Stromal cell of bone marrow (primary cell): ENCODE measurements around the gene PPP1R12C.
"Not testable (repeated sequence)": the region's sequence is repeated elsewhere in the genome, so short reads cannot be mapped to it uniquely, and the experiment has no call there.

Experiments
- DNase-seq: peaks from one replicate; pipeline ENCODE4 v3.0.0-alpha.2; 2012; ENCODE audit warnings: low read depth

The PPP1R12C gene

GRCh38 chr19:55116859-55117662 is at the start of gene PPP1R12C:
Gene PPP1R12C (minus strand): TSS chr19:55117637. CDS start chr19:55117543, 94 bp downstream.
- no peak for DNase-seq

GRCh38 chr19:55166530-55167268 is 49.3 kb upstream of the PPP1R12C start, which contains the start of gene DNAAF3:
Gene DNAAF3 (minus strand): TSS chr19:55166613. CDS start chr19:55166413, 200 bp downstream.
- DNase-seq, result peak; percentile 97

- DNase-seq, result peak; percentile 63
These were observed 48.6 kb upstream of the PPP1R12C start for GRCh38 chr19:55165952-55166529.

DNA sequence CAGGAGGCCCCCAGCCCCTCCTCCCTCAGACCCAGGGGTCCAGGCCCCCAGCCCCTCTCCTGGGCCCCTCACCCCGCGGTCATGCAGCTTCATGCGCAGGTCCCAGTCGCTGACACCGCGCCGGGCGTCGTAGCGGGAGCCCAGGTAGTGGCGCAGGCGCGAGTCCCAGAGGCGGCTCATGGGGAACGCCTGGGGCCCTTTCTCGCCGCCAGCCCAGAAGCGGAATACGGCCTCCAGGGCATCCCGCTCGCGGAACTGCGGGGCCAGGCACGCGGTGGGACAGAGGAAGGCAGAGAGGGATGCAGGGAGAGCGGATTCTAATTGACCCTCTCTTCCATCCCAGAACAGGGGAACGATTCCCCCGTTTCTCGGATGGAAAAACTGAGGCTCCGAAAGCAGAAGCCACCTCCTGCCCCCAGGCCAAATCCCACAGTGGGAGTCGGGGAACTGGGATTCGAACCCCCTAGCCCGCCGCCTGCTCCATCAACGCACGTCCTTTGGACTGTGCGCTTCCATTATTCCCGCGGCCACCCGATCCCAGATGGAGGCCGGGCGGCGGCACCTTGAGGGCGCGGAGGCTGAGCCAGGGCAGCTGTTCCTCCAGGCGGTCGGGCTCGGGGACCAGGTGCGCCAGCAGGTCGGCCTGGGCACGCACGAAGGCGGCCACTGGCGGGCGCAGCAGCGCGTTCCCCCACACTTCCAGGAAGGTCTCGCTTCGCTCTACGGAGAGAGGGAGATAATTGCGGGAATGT is 44.3 kb upstream of the PPP1R12C start:
- DNase-seq, result no peak

DNA sequence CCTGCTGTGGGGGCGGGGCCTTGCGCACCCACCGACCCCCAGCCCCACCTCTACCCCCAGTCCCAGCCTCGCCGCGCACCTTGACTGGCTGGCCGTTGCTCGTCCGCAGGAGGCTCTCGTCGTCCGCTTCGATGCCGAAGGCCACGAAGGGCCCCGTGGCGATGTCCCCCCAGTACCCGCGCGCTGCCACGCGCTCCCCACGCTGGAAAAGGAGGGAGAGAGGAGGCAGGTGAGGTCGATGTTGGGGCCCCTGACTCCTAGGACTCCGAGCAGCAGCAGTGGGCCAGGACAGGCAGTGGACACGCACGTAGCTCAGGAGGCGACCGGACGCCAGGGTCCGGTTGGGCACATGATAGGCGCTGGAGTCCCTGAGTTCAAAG is 43.5 kb upstream of the PPP1R12C start:
- no peak for DNase-seq

- DNase-seq, result peak; percentile 59
These were observed 42.9 kb upstream of the PPP1R12C start for GRCh38 chr19:55160128-55160985.

- no peak for DNase-seq
These were observed 41.7 kb upstream of the PPP1R12C start for GRCh38 chr19:55158848-55159749.

GRCh38 chr19:55158423-55158822 is 41.0 kb upstream of the PPP1R12C start:
- no peak for DNase-seq

DNA sequence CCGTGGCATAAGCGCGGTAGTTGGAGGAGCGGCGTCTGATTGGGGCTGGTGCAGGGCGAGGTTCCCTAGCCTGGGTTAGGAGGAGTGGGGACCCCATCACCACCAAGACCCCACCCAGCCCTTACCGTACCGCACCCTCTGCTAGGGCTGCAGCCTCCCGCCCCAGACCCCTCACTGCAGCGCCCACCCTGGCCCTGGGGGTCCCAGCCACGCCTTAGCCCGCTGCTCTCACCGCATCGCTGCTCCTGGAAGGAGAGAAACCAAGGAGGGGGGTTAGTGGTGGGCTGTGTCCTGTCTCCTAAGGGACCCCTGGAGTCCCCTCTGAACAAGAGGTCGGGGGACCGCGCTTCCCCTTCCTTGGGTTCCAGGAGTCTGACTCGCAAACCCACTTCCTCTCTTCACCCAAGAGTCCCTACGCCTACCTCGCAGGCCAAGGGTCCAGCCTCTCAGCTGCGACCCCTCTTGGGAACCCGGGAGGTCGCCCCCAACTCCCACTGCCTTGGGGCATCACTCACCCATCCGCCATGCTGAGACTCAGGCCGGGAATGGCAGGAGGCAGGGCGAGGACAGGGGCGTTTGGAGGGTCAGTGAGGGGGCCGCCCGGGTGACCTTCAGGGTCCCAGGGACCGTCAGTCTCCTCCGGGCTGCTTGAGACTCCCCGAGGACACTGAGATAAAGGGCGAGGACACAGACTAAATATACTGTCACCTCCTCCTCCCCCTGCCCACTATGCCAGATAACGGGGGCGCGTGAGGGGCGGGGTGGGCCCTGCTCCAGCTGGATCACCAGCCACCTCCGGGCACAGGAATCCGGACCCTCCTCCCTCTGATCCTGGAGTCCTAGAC is 39.8 kb upstream of the PPP1R12C start, which contains the start of gene TNNI3:
TSS of gene TNNI3 (minus strand) at position 669 of the 845 bp plus-strand sequence. CDS start at position 526, 143 bp downstream.
- DNase-seq, result no peak

- DNase-seq, result no peak
These were observed 39.0 kb upstream of the PPP1R12C start for GRCh38 chr19:55156202-55157063.

DNA sequence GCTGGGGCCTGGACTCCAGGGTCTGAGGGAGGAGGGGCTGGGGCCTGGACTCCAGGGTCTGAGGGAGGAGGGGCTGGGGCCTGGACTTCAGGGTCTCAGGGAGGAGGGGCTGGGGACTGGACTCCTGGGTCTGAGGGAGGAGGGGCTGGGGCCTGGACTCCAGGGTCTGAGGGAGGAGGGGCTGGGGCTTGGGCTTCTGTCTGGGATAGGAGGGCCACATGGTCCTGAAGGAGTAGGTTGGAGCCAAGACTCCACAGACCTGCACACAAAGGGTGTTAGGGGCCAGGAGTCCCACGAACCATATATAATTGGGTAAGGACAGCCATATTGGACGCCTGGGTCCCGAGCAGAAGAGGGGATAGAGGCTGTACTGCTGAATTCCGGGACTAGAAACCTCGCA is 38.3 kb upstream of the PPP1R12C start:
- DNase-seq, result not testable (repeated sequence)

DNA sequence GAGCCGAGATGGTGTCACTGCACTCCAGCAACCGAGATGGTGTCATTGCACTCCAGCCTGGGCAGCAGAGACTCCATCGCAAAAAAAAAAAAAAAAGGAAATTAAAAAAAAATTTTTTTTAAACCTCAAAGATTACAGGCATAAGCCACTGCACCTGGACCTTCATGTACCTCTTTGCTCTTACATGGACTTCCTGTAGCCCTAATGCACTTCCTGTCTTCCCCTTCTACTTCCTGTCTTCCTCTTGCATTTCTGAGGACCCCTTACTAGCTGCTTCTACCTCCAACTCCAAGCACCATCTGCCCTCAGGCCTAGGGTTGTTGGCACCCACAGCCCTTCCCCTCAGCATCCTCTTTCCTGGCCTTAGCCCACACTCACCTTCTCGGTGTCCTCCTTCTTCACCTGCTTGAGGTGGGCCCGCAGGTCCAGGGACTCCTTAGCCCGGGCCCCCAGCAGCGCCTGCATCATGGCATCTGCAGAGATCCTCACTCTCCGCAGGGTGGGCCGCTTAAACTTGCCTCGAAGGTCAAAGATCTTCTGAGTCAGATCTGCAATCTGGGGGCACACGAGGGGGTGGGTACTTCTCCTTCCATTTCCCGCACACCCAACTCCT is 36.3 kb upstream of the PPP1R12C start:
- no peak for DNase-seq

DNA sequence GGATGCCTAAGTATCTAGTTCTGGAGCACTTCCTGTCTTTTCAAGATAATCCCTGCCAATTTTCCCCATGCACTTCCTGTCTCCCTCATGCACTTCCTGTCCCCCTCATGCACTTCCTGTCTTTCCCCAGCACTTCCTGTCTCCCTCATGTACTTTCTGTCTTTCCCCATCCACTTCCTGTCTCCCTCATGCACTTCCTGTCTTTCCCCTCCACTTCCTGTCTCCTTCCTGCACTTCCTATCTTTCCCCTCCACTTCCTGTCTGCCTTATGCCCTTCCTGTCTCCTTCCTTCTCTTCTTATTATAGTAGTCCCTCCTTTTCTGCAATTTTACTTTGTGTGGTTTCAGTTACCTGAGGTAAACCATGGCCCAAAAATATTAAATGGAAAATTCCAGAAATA is 34.6 kb upstream of the PPP1R12C start:
- DNase-seq, result no peak

- no peak for DNase-seq
These were observed 31.9 kb upstream of the PPP1R12C start, which contains the start of gene TNNT1 for GRCh38 chr19:55149078-55150003. Gene TNNT1 (minus strand): TSS chr19:55149206. CDS start chr19:55147157, 2,049 bp downstream.

- no peak for DNase-seq
These were observed 30.3 kb upstream of the PPP1R12C start for GRCh38 chr19:55147545-55148251.
